ENCODE measurements around the gene ASB16.
A peak's percentile ranks its signal among the peaks of the same experiment; 100 is the strongest.
"Not testable (repeated sequence)": the region's sequence is repeated elsewhere in the genome, so short reads cannot be mapped to it uniquely, and the experiment has no call there.

ASB16 gene

DNA sequence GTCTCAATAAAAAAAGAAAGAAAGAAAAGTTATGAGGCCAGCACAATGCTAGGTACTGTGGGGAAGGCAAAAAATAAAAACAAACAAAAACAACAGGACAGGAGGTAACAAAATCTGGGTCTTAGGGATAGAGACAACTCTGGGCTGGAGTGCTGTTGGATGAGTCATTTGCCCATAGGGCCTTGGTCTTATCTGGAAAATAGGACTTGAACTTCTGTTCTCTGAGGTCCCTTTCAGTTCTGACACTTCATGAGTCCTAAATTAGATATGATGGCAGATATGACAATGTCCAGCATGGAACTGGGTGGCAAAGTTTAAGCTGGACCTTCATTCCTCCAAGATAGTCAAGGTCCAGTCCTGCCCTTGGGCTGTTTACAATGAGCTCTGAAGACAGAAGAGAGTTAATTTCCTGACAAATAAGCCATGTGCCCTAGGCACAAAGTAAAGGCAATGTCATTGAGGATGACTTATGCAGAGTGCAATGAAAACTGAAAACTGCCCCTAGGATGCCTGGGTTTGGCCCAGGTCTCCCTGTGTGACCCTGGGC, 38.2 kb upstream of the ASB16 start:
- H3K9me3 ChIP-seq = no peaks in the 10 kb centered on the region
- no peaks in the 10 kb centered on the region for H4K20me1 ChIP-seq
- no peak for TF ChIP-seq Cebpa-rat (IDR thresholded peaks at IDR 0.05)
- no peak overlapping the region for H3K9ac ChIP-seq
- H3K27me3 ChIP-seq = no peaks in the 10 kb centered on the region
- no peak overlapping the region for H3K27ac ChIP-seq
- no peaks in the 10 kb centered on the region for H3K36me3 ChIP-seq
- H3K4me2 ChIP-seq = no peak overlapping the region
- peaks cover 4% of the 10 kb centered on the region; the same call in 1 of the 2 replicates for H3K4me1 ChIP-seq
- H3K4me3 ChIP-seq = no peak overlapping the region

DNA sequence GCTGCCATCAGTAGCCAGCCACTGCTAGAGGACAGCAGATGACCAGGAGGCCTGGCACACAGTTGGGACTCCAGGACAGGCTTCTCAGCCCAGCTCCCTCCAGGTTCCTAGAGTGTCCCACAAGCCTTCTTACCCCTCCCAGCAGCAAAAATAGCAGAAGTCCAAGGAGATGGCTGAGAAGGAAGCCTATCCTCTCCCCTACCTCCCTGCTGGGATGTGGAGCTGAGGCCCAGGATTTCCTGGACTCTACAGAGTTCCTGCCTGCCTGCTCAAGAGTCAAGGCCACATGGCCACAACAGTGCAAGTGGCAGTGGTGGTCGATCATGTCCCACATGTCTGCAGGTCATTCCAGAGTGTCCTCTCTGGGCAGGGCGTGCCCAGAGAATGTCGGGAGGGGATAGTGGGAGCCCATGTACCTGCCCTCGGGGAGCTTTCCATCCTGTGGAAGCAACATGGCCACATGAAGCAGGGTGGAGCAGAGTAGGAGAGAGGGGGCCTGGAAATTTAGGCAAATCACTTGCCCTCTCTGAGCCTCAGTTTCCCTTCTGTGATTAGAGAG, 36.5 kb upstream of the ASB16 start:
- no peaks in the 10 kb centered on the region for H3K36me3 ChIP-seq
- H3K27me3 ChIP-seq = no peaks in the 10 kb centered on the region
- no peak overlapping the region for H3K27ac ChIP-seq
- peaks cover 20% of the 10 kb centered on the region for H3K4me1 ChIP-seq
- H3K9me3 ChIP-seq = no peaks in the 10 kb centered on the region
- H3K9ac ChIP-seq = no peak overlapping the region
- no peaks in the 10 kb centered on the region for H4K20me1 ChIP-seq
- no peak overlapping the region for H3K4me3 ChIP-seq
- no peak overlapping the region for H3K4me2 ChIP-seq
- no peak for TF ChIP-seq Cebpa-rat (IDR thresholded peaks at IDR 0.05)

DNA sequence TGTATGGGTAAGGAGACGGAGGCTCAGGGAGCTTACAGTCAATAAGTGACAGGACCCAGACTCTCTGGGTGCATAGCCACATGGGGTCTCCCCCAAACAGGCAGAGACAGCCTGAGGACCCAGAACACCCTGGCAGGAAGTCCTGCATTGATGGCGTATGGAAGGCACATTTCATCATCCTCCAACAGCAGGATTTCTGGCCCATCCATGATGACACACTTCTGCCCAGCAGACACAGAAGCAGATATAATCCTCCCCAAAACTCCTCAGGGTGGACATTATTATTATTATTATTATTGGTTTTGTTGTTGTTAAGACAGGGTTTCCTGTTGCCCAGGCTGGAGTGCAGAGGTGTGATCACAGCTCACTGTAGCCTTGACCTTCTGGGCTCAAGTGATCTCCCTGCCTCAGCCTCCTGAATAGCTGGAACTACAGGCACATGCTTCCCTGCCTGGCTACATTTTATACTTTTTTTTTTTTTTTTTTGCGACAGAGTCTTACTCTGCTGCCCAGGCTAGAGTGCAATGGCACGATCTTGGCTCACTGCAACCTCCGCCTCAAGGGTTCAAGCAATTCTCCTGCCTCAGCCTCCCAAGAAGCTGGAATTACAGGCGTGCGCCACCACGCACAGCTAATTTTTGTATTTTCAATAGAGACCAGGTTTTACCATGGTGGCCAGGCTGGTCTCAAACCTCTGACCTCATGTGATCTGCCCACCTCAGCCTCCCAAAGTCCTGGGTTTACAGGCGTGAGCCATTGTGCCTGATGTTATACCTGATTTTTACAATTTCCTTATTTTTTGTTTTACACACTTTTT, 35.5 kb upstream of the ASB16 start:
- TF ChIP-seq Cebpa-rat (IDR thresholded peaks at IDR 0.05) = no peak
- Histone ChIP-seq H3K4me2 (no peak overlapping the region), H4K20me1 (no peaks in the 10 kb centered on the region), H3K9ac (no peak overlapping the region), H3K27me3 (no peaks in the 10 kb centered on the region), H3K9me3 (no peaks in the 10 kb centered on the region), H3K4me3 (no peak overlapping the region), H3K4me1 (peaks cover 20% of the 10 kb centered on the region), H3K27ac (no peak overlapping the region), H3K36me3 (no peaks in the 10 kb centered on the region)

DNA sequence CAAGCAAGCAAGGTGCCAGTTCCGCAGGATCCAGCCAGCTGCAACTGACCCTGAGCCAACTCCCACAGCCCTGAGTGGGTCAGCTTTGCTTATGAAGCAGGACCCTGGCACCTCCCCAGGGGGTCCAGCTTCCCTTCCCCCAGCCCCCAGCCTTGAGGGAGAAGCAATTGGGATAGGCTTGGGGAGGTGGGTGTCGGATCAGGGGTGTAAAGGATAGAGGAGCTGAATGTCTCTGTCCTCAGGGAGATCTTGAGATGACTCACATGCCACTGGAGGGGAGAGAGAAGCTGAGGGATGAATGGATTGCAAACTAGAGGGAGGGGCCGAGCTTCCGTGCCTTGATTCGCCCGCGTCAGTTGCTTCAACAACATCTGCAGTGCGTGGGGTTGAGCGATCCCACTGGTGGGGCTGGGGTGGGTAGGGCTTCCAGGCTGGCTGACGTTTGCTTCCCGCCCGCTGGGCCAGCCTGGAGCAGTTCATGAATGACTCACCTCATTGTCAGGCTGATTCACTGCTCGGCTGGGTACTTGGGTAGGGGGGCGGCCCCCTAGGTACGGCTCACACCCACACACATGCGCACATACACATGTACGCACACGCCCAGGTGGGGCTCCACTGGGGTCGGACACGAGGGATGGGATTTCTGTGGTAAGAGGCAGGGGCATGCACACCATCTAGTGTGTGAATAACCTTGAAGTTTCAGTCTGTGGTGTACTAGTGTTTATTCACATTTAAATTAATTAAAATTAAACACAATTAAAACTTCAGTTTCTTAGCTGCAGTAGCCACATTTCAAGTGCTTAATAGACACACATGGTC, 32.4 kb upstream of the ASB16 start:
- Histone ChIP-seq H3K4me2 (peak overlapping the region; percentile 60), H3K9ac (no peak overlapping the region; the same call in 1 of the 2 replicates)

DNA sequence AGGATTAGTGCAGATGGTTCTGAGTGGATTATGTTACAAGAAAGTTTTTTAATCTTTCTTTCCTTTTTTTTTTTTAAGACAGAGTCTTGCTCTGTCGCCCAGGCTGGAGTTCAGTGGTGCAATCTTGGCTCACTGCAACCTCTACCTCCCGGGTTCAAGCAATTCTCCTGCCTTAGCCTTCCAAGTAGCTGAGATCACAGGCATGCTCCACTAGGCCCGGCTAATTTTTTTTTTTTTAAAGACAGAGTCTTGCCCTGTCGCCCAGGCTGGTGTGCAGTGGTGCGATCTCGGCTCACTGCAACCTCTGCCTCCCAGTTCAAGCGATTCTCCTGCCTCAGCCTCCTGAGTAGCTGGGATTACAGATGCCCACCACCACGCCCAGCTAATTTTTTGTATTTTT, 26.6 kb upstream of the ASB16 start:
- not testable (repeated sequence) for H3K9ac ChIP-seq, H3K4me3 ChIP-seq, H4K20me1 ChIP-seq, H3K27me3 ChIP-seq, H3K27ac ChIP-seq, H3K9me3 ChIP-seq
- Histone ChIP-seq H3K4me2 (0 out of 2 replicates have a peak overlapping the region, but pooled peaks have one; percentile 14), H3K4me1 (peaks cover 31% of the 10 kb centered on the region), H3K36me3 (peaks cover 42% of the 10 kb centered on the region)

More for the DNA sequence above, 32.4 kb upstream of the ASB16 start:
- no peak for TF ChIP-seq Cebpa-rat (IDR thresholded peaks at IDR 0.05)
- Histone ChIP-seq H3K27ac (no peak overlapping the region), H3K4me1 (peaks cover 35% of the 10 kb centered on the region), H4K20me1 (no peaks in the 10 kb centered on the region), H3K36me3 (no peaks in the 10 kb centered on the region), H3K4me3 (no peak overlapping the region), H3K9me3 (no peaks in the 10 kb centered on the region), H3K27me3 (no peaks in the 10 kb centered on the region)

DNA sequence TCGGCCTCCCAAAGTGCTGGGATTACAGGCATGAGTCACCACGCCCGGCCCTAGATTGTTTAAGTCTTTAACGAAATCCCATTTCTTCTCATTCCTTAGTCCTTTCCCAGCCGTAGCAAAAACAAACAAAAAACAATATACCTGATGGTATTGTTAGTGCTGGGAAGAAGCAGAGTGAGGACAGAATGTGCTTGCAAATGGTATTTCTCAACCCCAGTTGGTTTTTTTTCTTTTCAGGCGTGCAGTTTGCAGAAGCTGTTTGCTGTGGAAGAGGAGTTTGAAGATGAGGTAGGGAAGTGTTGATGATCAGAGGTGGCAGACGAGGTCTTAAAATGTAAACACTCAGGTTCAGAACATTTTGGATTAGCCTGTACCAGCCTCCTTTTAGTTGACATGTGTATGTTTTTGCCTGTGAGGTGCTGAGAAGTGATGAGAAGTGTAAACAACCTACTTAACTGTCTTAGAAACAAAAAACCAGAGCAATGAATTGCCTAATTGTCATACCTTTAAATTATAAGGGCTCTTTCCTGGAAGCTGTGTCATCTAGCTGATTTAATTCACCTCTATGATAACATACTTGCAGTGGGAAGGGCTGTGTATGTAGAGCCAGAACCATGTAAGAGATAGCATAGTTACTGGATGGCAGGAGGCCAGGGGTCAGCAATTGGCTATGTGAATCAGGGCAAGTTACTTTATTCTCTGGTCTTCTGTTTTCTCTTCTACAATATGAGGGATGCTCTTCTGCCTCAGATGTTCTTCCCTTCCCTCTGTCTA, 25.4 kb upstream of the ASB16 start:
- peaks cover 42% of the 10 kb centered on the region for H3K4me1 ChIP-seq
- 0 out of 2 replicates have a peak overlapping the region, but pooled peaks have one; percentile 15 for H3K9ac ChIP-seq
- no peaks in the 10 kb centered on the region for H3K27me3 ChIP-seq
- H4K20me1 ChIP-seq = no peaks in the 10 kb centered on the region; the same call in 1 of the 2 replicates
- no peak overlapping the region for H3K4me3 ChIP-seq
- H3K36me3 ChIP-seq = peaks cover 54% of the 10 kb centered on the region
- TF ChIP-seq Cebpa-rat (IDR thresholded peaks at IDR 0.05) = no peak
- no peak overlapping the region for H3K27ac ChIP-seq
- H3K9me3 ChIP-seq = no peaks in the 10 kb centered on the region
- H3K4me2 ChIP-seq = no peak overlapping the region

DNA sequence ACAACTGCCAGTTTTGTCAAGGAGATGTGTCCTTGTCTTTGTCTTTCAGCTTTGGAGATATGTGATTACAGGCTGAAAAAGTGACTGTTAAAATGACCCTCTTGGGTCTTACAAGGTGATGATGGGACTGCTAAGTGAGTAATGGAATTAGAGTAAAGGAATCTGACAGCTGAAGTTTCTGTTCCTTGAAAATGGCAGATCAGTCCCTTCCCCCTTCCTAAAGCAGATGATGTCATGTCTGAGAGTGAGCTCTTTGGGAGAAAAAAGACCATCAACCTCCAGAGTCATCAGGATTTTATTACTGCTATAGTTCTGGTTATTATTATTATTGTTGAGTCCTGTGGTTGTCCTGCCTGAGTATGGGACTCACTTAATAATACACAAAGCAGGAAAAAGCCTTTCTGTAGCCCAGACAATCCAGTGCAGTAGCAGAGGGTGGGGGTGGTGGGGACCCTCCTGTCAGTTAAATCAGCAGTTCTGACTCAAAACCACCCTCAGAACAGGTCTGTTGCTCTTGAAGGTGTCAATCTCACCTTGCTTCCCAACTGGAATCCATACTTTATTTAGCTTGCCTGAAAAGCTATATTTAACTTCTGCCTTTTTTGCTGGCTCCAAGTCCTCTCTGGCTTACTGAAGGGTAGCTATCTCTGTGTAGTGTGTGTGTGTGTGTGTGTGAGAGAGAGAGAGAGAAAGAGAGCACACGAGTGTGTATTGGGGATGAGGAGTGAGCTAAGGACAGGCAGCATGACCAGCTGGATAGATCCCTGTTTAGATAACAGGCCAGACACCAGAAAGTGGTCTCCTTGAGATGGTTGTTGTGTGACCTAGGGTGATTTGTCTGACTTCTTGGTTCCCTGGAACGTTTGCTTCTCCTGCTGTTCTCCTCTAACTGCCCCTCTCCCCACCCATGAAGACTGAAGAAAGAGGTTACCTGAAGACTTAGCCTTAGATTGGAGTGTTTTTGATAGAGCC, 23.8 kb upstream of the ASB16 start:
- no peak for TF ChIP-seq Cebpa-rat (IDR thresholded peaks at IDR 0.05)
- no peaks in the 10 kb centered on the region for H3K9me3 ChIP-seq
- peaks cover 44% of the 10 kb centered on the region for H3K4me1 ChIP-seq
- peaks cover 9% of the 10 kb centered on the region; the same call in 1 of the 2 replicates for H4K20me1 ChIP-seq
- 0 out of 2 replicates have a peak overlapping the region, but pooled peaks have one; percentile 12 for H3K9ac ChIP-seq
- no peak overlapping the region for H3K27ac ChIP-seq
- peaks cover 68% of the 10 kb centered on the region for H3K36me3 ChIP-seq
- no peaks in the 10 kb centered on the region for H3K27me3 ChIP-seq
- H3K4me3 ChIP-seq = no peak overlapping the region
- no peak overlapping the region for H3K4me2 ChIP-seq

DNA sequence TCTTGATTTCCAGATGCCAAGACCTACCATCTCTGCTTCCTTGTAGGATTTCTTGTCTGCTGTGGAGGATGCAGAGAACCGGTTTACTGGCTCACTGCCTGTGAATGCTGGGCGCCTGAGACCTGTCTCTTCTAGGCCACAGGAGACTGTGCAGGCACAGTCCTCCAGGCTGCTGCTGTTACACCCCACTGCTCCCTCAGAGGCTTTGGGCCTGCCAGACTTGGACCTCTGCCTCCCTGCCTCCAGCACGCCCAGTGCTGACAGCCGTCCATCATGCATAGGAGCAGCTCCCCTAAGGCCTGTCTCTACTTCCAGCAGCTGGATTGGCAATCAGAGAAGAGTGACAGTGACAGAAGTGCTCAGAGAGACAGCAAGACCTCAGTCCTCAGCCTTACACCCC, 22.7 kb upstream of the ASB16 start:
- H3K4me2 ChIP-seq = no peak overlapping the region
- peaks cover 9% of the 10 kb centered on the region; the same call in 1 of the 2 replicates for H4K20me1 ChIP-seq
- peaks cover 39% of the 10 kb centered on the region for H3K4me1 ChIP-seq
- no peaks in the 10 kb centered on the region for H3K27me3 ChIP-seq
- H3K36me3 ChIP-seq = peaks cover 79% of the 10 kb centered on the region
- no peaks in the 10 kb centered on the region for H3K9me3 ChIP-seq
- TF ChIP-seq Cebpa-rat (IDR thresholded peaks at IDR 0.05) = no peak
- H3K27ac ChIP-seq = no peak overlapping the region
- no peak overlapping the region for H3K9ac ChIP-seq
- no peak overlapping the region for H3K4me3 ChIP-seq

DNA sequence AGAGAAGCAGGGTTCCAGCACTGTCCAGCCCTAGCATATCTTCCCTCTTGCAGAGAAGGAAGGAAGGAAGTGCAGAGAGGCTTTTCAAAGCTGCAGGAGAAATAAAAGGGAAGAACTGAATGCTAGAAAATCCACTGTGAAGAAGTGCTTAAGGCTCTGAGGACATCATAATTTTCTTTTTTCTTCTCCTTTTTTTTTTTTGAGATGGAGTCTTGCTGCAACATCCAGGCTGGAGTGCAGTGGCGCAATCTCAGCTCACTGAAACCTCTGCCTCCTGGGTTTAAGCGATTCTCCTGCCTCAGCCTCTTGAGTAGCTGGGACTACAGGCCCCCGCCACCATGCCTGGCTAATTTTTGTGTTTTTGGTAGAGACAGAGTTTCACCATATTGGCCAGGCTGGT, 21.4 kb upstream of the ASB16 start:
- H3K9me3 ChIP-seq, H3K4me3 ChIP-seq, H4K20me1 ChIP-seq, H3K27ac ChIP-seq, H3K27me3 ChIP-seq, H3K9ac ChIP-seq, H3K4me2 ChIP-seq: not testable (repeated sequence)
- Histone ChIP-seq H3K4me1 (peaks cover 30% of the 10 kb centered on the region; the same call in 1 of the 2 replicates), H3K36me3 (peaks cover 90% of the 10 kb centered on the region)

Measured in BLaER1 (cell line).